NB4 (cell line): ENCODE results near the gene INTS14.
"Not testable (repeated sequence)": the region's sequence is repeated elsewhere in the genome, so short reads cannot be mapped to it uniquely, and the experiment has no call there.

Source experiments
- MAX ChIP-seq: IDR thresholded peaks from 2 replicates; pipeline ENCODE4 v1.6.1; 2011; ENCODE audit warnings: low read depth, low read length
- POLR2A ChIP-seq: IDR thresholded peaks from 2 replicates; pipeline ENCODE4 v1.6.1; 2011; ENCODE audit warnings: mild to moderate bottlenecking; ENCODE audit not compliant: insufficient read length; ENCODE audit errors: extremely low read depth
- TF ChIP-seq, protein P1 (sequence below): IDR thresholded peaks from one replicate; pipeline ENCODE4 v1.5.1; 2012; ENCODE audit warnings: low read depth, low read length

DNA sequence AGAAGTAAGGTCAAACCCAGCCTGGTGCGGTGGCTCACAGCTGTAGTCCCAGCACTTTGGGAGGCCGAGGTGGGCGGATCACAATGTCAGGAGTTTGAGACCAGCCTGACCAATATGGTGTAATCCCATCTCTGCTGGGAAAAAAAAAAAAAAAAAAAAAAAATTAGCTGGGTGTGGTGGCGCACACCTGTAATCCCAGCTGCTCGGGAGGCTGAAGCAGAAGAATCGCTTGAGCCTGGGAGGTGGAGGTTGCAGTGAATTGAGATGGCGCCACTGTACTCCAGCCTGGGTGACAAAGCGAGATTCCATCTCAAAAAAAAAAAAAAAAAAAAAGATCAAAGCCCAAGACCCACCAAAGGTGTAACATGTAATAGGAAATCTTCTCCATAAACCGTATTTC lies 61.6 kb downstream of the INTS14 start:
- TF ChIP-seq MAX, POLR2A: not testable (repeated sequence)
- TF ChIP-seq, protein P1, sequence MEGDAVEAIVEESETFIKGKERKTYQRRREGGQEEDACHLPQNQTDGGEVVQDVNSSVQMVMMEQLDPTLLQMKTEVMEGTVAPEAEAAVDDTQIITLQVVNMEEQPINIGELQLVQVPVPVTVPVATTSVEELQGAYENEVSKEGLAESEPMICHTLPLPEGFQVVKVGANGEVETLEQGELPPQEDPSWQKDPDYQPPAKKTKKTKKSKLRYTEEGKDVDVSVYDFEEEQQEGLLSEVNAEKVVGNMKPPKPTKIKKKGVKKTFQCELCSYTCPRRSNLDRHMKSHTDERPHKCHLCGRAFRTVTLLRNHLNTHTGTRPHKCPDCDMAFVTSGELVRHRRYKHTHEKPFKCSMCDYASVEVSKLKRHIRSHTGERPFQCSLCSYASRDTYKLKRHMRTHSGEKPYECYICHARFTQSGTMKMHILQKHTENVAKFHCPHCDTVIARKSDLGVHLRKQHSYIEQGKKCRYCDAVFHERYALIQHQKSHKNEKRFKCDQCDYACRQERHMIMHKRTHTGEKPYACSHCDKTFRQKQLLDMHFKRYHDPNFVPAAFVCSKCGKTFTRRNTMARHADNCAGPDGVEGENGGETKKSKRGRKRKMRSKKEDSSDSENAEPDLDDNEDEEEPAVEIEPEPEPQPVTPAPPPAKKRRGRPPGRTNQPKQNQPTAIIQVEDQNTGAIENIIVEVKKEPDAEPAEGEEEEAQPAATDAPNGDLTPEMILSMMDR = not testable (repeated sequence)
